SK-N-MC (cell line): ENCODE data around the gene OAT.

Source experiments
- EZH2 ChIP-seq: fragments of 200-600 bp; sonication (generic); IDR thresholded peaks from one replicate; pipeline ENCODE4 v1.6.1; 2017; ENCODE audit warnings: antibody characterized with exemption
- POLR2AphosphoS5 ChIP-seq: IDR thresholded peaks from 2 replicates; pipeline ENCODE4 v1.6.1; 2012; ENCODE audit warnings: mild to moderate bottlenecking, low read depth, low read length, borderline replicate concordance

- TF ChIP-seq EZH2 = no peak
- TF ChIP-seq POLR2AphosphoS5 = no peak
These were observed 24.1 kb downstream of the OAT start for GRCh38 chr10:124394583-124394982.
